Fibroblast of skin of right biceps (primary cell): Measurements from ENCODE around the gene ABLIM2.

ENCODE experiments used
- DNase-seq: peaks from one replicate; pipeline ENCODE4 v3.0.0-alpha.2; 2013

ABLIM2 gene

GRCh38 chr4:8081621-8082516, 76.7 kb downstream of the ABLIM2 start:
- DNase-seq: no peak

GRCh38 chr4:8081171-8081570, 77.4 kb downstream of the ABLIM2 start:
- DNase-seq: no peak

GRCh38 chr4:8080754-8081065, 77.9 kb downstream of the ABLIM2 start:
- no peak for DNase-seq

GRCh38 chr4:8079916-8080753, 78.5 kb downstream of the ABLIM2 start:
- DNase-seq: no peak

- DNase-seq: peak; percentile 11
These were observed 79.4 kb downstream of the ABLIM2 start for GRCh38 chr4:8079031-8079885.

- DNase-seq: no peak
These were observed 80.0 kb downstream of the ABLIM2 start for GRCh38 chr4:8078610-8079015.

- no peak for DNase-seq
These were observed 80.5 kb downstream of the ABLIM2 start for GRCh38 chr4:8078109-8078494.

- no peak for DNase-seq
These were observed 81.2 kb downstream of the ABLIM2 start for GRCh38 chr4:8077181-8078108.

- no peak for DNase-seq
These were observed 82.6 kb downstream of the ABLIM2 start for GRCh38 chr4:8076023-8076422.

- no peak for DNase-seq
These were observed 85.3 kb downstream of the ABLIM2 start for GRCh38 chr4:8073206-8073863.

- DNase-seq: no peak
These were observed 86.2 kb downstream of the ABLIM2 start for GRCh38 chr4:8072235-8072968.

GRCh38 chr4:8071766-8072165, 86.8 kb downstream of the ABLIM2 start:
- DNase-seq: no peak

GRCh38 chr4:8070736-8071718, 87.6 kb downstream of the ABLIM2 start:
- DNase-seq: no peak

- no peak for DNase-seq
These were observed 89.4 kb downstream of the ABLIM2 start for GRCh38 chr4:8069102-8069752.

- no peak for DNase-seq
These were observed 90.4 kb downstream of the ABLIM2 start for GRCh38 chr4:8067945-8068896.

GRCh38 chr4:8067274-8067936, 91.2 kb downstream of the ABLIM2 start:
- no peak for DNase-seq

- DNase-seq: no peak
These were observed 92.2 kb downstream of the ABLIM2 start for GRCh38 chr4:8066336-8066931.
